Gastroesophageal sphincter (tissue), 4 donors: Measurements from ENCODE around the gene MATN1. TPM values are rescaled to one million over a fixed set of nuclear protein-coding genes. Genes with fewer than 3 reads are reported as not detected.

Experiments used
- ATAC-seq: fragments of 150-250 bp; one replicate; pipeline ENCODE4 v1.9.1; 2016; ENCODE audit warnings: mild to moderate bottlenecking, moderate library complexity
- H3K27ac ChIP-seq, 4 donors: fragments of 200-600 bp; sonication (generic) in 3 of 4; 1 replicate in 3 of 4; 2 replicates in 1 of 4; pipeline ENCODE4 v1.5.1; 2016 to 2019
- H3K27me3 ChIP-seq: fragments of 200-600 bp; sonication (generic); one replicate; pipeline ENCODE4 v1.5.1; 2019
- H3K36me3 ChIP-seq, 2 donors: fragments of 200-600 bp; sonication (generic); one replicate each; pipeline ENCODE4 v1.5.1; 2019; ENCODE audit warnings: control low read depth in 1 of 2
- H3K4me1 ChIP-seq, 3 donors: fragments of 200-600 bp; sonication (generic); 1 replicate in 2 of 3; 2 replicates in 1 of 3; pipeline ENCODE4 v1.5.1; 2016 to 2019; ENCODE audit warnings: control low read depth in 2 of 3
- H3K4me3 ChIP-seq, 2 donors: fragments of 200-600 bp; sonication (generic); one replicate each; pipeline ENCODE4 v1.5.1; 2019; ENCODE audit warnings: mild to moderate bottlenecking in 1 of 2, moderate library complexity in 1 of 2
- H3K9me3 ChIP-seq, 3 donors: fragments of 200-600 bp; sonication (generic); one replicate each; pipeline ENCODE4 v1.5.1; 2017 to 2019; ENCODE audit warnings: control low read depth in 2 of 3
- EP300 ChIP-seq: sonication (generic); formaldehyde crosslinking; IDR thresholded peaks from one replicate; pipeline ENCODE4 v1.6.1; 2017; ENCODE audit warnings: antibody characterized with exemption, mild to moderate bottlenecking
- POLR2A ChIP-seq, 2 donors: fragments of 450-650 bp; IDR thresholded peaks; one replicate each; pipeline ENCODE4 v1.6.1; 2017; ENCODE audit warnings: antibody characterized with exemption in 2 of 2, mild to moderate bottlenecking in 2 of 2, moderate library complexity in 1 of 2
- POLR2AphosphoS5 ChIP-seq: sonication (generic); formaldehyde crosslinking; IDR thresholded peaks from one replicate; pipeline ENCODE4 v1.6.1; 2017; ENCODE audit warnings: antibody characterized with exemption
- WGBS, 2 donors: methylation state at CpG; one replicate each; pipeline ENCODE4 v1.1.5; 2018; ENCODE audit warnings: low coverage in 1 of 2; 5-methylcytosine and 5-hydroxymethylcytosine counted together
- total RNA-seq, 4 donors: library from RNA; depleted of rRNA; stranded (reverse); fragments of >200 nt; gene quantifications; one replicate each; pipeline ENCODE4 v1.1.0, GENCODE V29; 2016
- TF ChIP-seq, protein P1 (sequence below), 4 experiments: fragments of 200-600 bp in 2 of 4; fragments of 450-650 bp in 2 of 4; sonication (generic) in 1 of 4; IDR thresholded peaks; one replicate each; pipeline ENCODE4 v1.5.1; 2017 to 2019; ENCODE audit warnings: antibody characterized with exemption in 4 of 4, mild to moderate bottlenecking in 2 of 4, moderate library complexity in 2 of 4

The MATN1 gene
- total RNA-seq, 4 donors from 2014 or later, result not detected

GRCh38 chr1:30687886-30688285 lies 35.5 kb downstream of the MATN1 start:
- Histone ChIP-seq H3K4me1 (peaks cover 0 to 8% (median 4%) of the 10 kb centered on the region in 3 donors), H3K36me3 (no peaks in the 10 kb centered on the region), H3K27me3 (peaks cover 52% of the 10 kb centered on the region), H3K27ac (no peak overlapping the region), H3K4me3 (no peak overlapping the region), H3K9me3 (no peaks in the 10 kb centered on the region)
- no peak for ATAC-seq
- WGBS, 2 donors, result 92 to 100% methylated on average over 3 to 6 of the region's 6 CpGs
- TF ChIP-seq, protein P1, sequence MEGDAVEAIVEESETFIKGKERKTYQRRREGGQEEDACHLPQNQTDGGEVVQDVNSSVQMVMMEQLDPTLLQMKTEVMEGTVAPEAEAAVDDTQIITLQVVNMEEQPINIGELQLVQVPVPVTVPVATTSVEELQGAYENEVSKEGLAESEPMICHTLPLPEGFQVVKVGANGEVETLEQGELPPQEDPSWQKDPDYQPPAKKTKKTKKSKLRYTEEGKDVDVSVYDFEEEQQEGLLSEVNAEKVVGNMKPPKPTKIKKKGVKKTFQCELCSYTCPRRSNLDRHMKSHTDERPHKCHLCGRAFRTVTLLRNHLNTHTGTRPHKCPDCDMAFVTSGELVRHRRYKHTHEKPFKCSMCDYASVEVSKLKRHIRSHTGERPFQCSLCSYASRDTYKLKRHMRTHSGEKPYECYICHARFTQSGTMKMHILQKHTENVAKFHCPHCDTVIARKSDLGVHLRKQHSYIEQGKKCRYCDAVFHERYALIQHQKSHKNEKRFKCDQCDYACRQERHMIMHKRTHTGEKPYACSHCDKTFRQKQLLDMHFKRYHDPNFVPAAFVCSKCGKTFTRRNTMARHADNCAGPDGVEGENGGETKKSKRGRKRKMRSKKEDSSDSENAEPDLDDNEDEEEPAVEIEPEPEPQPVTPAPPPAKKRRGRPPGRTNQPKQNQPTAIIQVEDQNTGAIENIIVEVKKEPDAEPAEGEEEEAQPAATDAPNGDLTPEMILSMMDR (IDR thresholded peaks at IDR 0.05), result no peak
- TF ChIP-seq POLR2AphosphoS5, result no peak
- TF ChIP-seq EP300, result no peak
- TF ChIP-seq POLR2A (IDR thresholded peaks at IDR 0.05), result no peak

- no peaks in the 10 kb centered on the region for H3K36me3 ChIP-seq
- H3K27ac ChIP-seq, result no peak overlapping the region
- WGBS, 2 donors, result 34 to 44% methylated on average over 3 to 7 of the region's 10 CpGs
- no peak for ATAC-seq
- H3K9me3 ChIP-seq, result no peaks in the 10 kb centered on the region
- TF ChIP-seq POLR2A (IDR thresholded peaks at IDR 0.05), result no peak
- TF ChIP-seq EP300, result no peak
- TF ChIP-seq, protein P1 (IDR thresholded peaks at IDR 0.05), result no peak
- TF ChIP-seq POLR2AphosphoS5, result no peak
- H3K27me3 ChIP-seq, result peaks cover 50% of the 10 kb centered on the region
- no peak overlapping the region for H3K4me3 ChIP-seq
- peaks cover 0 to 8% (median 4%) of the 10 kb centered on the region in 3 donors for H3K4me1 ChIP-seq
Observed at GRCh38 chr1:30686236-30686935, 37.0 kb downstream of the MATN1 start.

- Histone ChIP-seq H3K27me3 (peaks cover 50% of the 10 kb centered on the region), H3K4me3 (no peak overlapping the region), H3K36me3 (no peaks in the 10 kb centered on the region), H3K27ac (no peak overlapping the region), H3K4me1 (peaks cover 0 to 10% (median 4%) of the 10 kb centered on the region in 3 donors), H3K9me3 (no peaks in the 10 kb centered on the region)
- TF ChIP-seq POLR2AphosphoS5 (no peak), POLR2A (IDR thresholded peaks at IDR 0.05) (no peak), EP300 (no peak)
- TF ChIP-seq, protein P1 (IDR thresholded peaks at IDR 0.05), result no peak
- no peak for ATAC-seq
- WGBS, 2 donors, result 9% methylated on average over 6 of the region's 11 CpGs; no CpG with 5 or more reads in 1 of the 2 donors
Observed at GRCh38 chr1:30685796-30686165, 37.6 kb downstream of the MATN1 start.

DNA sequence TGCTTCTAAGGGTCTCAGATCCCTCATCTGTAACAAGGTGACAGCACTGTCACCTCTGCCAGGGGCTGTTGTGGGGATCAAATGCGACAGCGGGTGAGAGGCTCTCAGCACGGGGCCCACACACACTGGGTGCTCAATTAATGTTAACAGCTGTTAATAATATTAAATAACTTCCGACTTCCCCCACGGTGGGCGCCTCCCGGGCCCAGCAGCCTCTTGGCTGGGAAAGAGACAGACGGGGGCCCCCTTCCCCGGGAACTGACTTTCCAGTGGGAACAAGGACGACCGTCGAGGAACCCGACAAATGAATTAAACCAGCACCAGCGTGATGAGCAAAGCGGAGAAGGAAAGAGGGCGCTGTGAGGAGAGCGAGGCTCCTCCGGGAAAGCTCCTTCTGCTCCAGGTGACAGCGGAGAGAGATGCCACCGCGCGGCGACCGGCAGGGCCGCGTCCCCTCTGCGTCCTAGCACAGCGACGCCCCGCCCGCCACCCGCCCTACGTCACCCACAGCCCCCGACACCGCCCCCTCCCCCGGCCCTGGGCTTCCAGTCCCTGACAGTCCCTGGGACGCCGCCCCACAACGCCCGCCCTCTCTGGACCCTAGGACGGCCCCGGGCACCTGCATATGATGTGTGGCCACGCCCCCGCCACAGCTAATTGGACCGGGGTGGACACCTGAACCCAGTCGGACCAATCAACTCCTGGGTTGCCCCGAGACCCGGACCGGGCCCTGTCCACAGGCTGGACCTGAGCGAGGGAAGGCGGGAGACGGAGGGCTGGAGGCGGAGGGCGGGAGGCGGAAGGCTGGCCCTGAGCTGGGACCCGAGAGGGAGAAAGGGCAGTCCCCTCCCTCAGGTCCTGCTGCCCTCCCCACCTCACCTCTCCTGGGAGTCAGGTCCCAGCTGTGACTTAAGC lies 38.2 kb downstream of the MATN1 start:
- peaks cover 50% of the 10 kb centered on the region for H3K27me3 ChIP-seq
- H3K27ac ChIP-seq, result no peak overlapping the region
- no peaks in the 10 kb centered on the region for H3K9me3 ChIP-seq
- TF ChIP-seq, protein P1 (IDR thresholded peaks at IDR 0.05), result no peak
- no peak for TF ChIP-seq POLR2AphosphoS5
- TF ChIP-seq EP300, result no peak
- no peak for TF ChIP-seq POLR2A (IDR thresholded peaks at IDR 0.05)
- no peak for ATAC-seq
- H3K36me3 ChIP-seq, result no peaks in the 10 kb centered on the region
- peaks cover 0 to 17% (median 4%) of the 10 kb centered on the region in 3 donors for H3K4me1 ChIP-seq
- no peak overlapping the region for H3K4me3 ChIP-seq
- WGBS, 2 donors, result 8 to 30% methylated on average over 2 to 9 of the region's 56 CpGs
